ENCODE results near the gene KAT5.
"Not testable (repeated sequence)": the region's sequence is repeated elsewhere in the genome, so short reads cannot be mapped to it uniquely, and the experiment has no call there.

KAT5 gene

DNA sequence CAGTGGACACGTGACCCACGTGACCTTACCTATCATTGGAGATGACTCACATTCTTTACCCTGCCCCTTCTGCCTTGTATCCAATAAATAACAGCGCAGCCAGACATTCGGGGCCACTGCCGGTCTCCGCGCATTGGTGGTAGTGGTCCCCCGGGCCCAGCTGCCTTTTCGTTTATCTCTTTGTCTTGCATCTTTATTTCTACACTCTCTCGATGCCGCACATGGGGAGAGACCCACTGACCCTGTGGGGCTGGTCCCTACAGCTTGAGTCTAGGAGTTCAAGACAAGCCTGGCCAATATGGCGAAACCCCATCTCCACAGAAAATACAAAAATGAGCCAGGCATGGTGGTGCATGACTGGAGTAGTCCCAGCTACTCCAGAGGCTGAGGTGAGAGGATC lies 5.0 kb upstream of the KAT5 start:
- FAIRE-seq; DNase-seq (ENCODE audit: insufficient read length, low spot score): not testable (repeated sequence)

DNA sequence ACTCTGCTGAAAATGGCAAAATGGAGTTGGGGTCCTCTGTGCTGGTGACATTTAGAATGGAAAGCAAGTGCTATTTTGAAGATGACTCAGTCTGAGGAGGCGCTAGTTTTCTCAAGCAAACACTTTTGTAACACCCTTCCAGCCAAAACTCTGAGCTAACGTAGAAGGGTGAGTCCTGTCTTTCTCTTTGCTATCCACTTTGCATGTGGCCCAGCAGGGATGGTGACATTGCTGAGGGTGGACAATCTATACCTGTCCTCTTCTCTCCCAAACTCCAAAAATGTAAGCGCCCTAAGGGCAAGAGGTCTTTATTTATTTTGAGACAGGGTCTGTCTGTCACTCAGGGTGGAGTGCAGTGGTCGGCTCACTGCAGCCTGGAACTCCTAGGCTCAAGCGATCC lies 3.6 kb upstream of the KAT5 start:
- FAIRE-seq (no peak), DNase-seq (ENCODE audit: insufficient read length, low spot score) (no peak)

DNA sequence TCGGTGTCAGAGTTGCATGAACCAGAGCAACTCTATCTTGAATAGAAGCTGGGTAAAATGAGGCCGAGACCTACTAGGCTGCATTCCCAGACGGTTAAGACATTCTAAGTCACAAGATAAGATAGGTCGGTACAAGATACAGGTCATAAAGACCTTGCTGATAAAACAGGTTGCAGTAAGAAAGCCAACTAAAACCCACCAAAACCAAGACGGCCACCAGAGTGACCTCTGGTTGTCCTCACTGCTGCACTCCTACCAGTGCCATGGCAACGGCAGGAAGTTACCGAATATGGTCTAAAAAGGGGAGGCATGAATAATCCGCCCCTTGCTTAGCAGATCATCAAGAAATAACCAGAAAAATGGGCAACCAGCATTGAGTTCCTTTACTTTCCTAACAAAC lies 2.4 kb upstream of the KAT5 start:
- DNase-seq (ENCODE audit: insufficient read length, low spot score) (no peak), FAIRE-seq (no peak)

DNA sequence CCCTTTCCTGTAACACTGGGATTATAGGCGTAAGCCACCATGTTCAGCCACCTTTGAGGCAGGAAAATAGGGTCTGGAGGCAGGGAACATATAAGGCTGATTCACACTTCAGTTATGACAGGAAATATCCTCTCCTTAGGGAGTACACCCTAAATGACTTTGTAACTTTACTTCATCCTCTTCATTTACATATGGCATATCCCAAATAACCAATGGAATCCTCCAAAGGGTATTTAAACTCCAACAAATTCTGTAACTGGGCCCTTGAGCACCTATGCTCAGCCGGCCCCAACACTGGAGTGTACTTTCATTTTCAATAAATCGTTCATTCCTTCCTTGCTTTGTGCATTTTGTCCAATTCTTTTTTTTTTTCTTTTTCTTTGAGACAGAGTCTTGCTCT lies 1.6 kb upstream of the KAT5 start:
- no peak for DNase-seq (ENCODE audit: insufficient read length, low spot score)
- no peak for FAIRE-seq

DNA sequence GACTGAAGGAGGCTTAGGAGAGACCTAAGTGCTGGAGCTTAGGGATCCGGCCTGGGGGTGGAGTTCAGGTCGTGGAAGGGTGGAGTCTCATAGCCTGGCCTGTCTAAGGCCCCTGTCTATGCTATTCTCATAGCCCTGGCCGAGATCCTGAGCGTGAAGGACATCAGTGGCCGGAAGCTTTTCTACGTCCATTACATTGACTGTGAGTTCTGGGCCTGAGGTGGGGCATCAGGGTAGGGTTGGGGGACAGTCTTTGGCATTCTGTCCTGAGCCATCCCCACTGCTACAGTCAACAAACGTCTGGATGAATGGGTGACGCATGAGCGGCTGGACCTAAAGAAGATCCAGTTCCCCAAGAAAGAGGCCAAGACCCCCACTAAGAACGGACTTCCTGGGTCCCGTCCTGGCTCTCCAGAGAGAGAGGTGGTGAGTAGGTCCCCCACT lies 603 bp downstream of the KAT5 start:
- DNase-seq (ENCODE audit: insufficient read length, low spot score) (no peak), FAIRE-seq (no peak)

DNA sequence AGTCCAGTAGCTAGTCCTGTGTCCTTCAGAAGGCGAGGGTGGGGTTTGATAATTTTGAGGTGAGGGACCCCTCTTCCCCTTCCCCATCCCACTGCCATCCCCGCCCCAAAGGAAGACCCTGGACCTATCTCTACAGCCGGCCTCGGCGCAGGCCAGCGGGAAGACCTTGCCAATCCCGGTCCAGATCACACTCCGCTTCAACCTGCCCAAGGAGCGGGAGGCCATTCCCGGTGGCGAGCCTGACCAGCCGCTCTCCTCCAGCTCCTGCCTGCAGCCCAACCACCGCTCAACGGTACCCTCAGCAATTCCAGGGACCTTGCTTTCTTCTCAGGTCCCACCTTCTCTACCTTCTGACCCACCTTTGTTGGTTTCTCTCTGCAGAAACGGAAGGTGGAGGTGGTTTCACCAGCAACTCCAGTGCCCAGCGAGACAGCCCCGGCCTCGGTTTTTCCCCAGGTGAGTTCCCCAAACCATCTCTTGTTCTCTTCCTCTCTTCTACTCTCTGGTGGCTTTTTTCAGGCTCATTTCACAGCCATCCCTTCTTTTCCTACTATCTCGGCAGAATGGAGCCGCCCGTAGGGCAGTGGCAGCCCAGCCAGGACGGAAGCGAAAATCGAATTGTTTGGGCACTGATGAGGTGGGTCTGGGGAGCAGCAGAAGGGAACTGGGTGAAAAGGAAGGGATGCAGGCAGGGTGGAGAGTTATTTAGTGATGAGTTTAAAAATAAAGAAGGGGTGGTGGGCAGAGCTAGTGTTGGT lies 1.3 kb downstream of the KAT5 start:
- no peak for FAIRE-seq
- DNase-seq (ENCODE audit: insufficient read length, low spot score) = no peak

DNA sequence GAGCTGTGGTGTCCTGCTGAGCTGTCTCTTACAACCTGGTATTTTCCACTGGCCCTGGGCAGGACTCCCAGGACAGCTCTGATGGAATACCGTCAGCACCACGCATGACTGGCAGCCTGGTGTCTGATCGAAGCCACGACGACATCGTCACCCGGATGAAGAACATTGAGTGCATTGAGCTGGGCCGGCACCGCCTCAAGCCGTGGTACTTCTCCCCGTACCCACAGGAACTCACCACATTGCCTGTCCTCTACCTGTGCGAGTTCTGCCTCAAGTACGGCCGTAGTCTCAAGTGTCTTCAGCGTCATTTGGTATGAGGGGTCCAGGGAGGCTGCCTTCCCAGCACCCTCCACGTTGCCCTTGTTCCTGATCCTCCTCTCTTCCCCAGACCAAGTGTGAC lies 2.4 kb downstream of the KAT5 start:
- DNase-seq (ENCODE audit: insufficient read length, low spot score) = no peak
- peak; percentile 71 for FAIRE-seq

DNA sequence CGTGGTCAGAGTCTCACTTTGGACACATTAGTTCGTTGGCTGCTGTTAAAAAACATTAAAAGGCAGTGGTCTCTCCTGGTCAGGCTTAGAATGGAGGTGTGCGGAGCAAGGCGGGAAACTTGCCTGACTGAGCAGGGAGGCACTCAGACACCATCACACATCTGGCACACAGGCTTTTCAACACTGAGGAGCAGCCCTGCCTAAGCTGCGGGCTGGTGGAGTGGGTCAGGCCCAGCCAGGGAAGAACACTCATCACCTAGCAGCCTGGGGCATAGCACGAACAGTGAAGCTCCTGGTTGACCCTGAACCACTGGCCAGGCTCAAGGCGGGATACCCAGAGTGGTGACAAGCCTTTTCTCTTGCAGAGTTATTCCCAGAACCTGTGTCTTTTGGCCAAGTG lies 4.2 kb downstream of the KAT5 start:
- DNase-seq (ENCODE audit: insufficient read length, low spot score) = no peak
- FAIRE-seq = no peak

DNA sequence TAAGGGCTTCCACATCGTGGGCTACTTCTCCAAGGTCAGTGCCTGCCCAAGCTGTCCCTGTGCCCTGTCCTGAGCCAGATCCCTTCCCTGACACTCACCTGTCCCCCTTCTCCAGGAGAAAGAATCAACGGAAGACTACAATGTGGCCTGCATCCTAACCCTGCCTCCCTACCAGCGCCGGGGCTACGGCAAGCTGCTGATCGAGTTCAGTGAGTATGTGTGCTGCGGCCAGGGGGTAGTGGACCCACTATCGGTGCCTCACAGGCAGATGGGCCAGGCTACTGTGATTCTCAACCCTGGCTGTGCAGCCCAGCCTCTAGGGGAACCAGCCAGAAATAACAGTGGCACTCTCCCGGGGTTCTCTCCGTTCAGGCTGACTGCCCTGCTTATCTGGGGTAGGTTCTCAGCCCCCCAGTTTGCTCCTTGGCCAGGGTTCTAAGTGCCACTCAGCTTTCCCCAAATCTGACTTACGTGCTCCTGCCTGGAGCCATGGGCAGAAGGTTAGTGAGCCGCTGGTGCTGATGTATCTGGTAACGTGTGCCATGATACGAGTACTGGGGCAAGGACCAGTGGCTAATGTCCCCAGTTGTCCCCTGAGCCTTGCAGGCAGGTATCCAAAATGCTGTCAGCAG lies 4.8 kb downstream of the KAT5 start:
- peak; percentile 69 for FAIRE-seq
- DNase-seq (ENCODE audit: insufficient read length, low spot score) = no peak

DNA sequence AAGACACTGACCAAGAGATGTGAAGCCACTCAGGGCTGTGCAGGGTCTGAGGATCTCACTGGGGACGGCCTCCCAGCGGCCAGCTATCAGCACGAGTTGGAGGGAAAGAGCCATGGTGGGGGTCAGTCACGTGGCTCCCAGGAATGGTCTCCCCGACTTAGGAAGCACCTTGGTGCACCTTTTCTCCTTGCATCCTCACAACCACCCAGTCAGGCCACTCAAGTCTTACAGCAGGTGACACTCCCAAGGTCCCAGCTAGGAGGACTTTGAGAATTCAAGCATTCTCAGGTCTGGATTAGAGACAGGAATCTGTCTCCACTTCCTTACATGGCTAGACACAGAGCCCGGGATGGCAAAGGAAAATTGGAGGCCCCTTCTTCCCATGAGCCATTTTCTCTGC lies 5.9 kb downstream of the KAT5 start:
- DNase-seq (ENCODE audit: insufficient read length, low spot score) = no peak
- FAIRE-seq = no peak

DNA sequence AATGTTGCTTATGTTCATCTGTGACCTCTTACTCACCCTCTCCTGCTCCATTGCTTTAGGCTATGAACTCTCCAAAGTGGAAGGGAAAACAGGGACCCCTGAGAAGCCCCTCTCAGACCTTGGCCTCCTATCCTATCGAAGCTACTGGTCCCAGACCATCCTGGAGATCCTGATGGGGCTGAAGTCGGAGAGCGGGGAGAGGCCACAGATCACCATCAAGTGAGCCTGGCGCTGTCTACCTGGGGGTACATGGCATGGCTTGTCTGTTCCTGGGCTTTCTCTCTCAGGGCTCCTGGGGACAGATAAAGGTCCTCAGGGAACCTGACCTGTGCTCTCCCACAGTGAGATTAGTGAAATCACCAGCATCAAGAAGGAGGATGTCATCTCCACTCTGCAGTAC lies 6.5 kb downstream of the KAT5 start:
- no peak for DNase-seq (ENCODE audit: insufficient read length, low spot score)
- peak; percentile 13 for FAIRE-seq

DNA sequence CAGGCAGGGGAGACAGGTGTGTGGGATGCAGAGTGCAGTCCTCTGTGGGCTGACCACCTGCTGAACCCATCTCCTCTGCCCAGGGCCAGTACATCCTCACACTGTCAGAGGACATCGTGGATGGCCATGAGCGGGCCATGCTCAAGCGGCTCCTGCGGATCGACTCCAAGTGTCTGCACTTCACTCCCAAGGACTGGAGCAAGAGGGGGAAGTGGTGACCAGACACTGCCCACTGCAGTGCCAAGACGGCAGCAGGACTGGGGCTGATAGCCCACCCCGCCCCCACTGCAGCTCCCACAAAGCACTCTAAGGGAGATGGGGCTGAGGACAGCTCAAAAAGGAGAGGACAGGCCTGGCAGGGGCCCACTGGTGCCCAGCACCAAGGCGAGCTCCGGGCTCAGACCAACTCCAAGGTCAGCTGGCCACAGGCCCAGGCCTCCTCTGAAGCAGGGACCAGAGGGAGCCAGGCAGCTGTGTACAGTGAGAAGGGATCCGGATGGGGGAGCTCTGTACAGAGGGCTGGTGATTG lies 7.0 kb downstream of the KAT5 start:
- DNase-seq (ENCODE audit: insufficient read length, low spot score) (no peak), FAIRE-seq (peak; percentile 91)

DNA sequence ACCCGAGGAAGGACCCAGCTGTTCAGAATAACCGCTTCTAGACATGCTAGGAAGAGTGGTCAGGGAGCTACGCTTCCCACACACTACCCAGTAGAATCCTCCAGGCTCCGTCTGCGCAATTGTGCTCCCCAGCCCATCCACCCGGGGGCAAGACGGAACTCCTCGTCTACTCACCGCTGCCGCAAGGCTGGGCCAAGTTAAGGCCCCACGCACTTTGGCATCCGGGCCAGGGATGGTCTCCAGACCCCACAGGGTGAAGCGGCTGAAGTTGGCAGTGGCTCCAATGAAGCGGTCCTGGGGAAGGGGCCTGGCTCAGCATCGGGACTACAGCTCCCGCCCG lies 7.8 kb downstream of the KAT5 start:
- no peak for DNase-seq (ENCODE audit: insufficient read length, low spot score)
- FAIRE-seq = no peak

DNA sequence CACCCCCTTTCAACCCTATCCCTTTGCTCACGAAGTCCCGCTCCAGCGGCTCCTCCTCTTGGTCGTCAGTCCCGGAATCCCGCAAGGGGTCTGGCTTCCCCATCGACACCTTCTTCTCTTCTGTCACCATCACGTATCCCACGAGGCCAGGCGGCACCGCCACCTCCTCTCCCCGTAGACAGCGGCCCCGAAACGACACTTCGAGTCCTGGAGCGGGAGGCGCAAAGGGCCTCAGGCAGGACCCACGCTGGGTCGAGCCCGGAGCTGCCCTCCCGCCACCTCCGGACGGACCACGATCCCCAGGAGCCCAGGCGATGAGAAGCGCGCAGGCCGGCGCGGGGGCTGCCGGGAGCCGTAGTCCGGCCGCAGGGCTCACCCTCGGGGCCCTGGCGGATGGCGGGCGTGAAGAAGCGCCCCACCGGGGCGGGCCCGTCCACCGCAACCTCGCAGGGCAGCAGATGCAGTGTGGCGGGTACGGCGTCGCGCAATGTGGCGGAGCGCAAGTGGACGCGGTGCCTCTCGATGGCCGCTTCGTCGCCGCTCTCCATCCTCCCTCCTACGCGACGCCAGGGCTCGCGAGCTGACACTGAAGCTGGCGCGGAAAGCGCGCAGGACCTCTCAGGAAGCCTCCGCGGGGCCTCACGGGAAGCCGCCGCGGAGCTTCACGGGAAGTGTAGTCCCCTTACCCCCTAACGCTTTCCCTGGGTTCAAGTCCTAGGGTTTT lies 8.3 kb downstream of the KAT5 start, which contains the start of gene RNASEH2C:
Gene RNASEH2C (minus strand): TSS at position 588 of the 724 bp plus-strand sequence. CDS start 40 bp downstream, at position 548.
- FAIRE-seq (peak; percentile 97), DNase-seq (ENCODE audit: insufficient read length, low spot score) (peak; percentile 95)

DNA sequence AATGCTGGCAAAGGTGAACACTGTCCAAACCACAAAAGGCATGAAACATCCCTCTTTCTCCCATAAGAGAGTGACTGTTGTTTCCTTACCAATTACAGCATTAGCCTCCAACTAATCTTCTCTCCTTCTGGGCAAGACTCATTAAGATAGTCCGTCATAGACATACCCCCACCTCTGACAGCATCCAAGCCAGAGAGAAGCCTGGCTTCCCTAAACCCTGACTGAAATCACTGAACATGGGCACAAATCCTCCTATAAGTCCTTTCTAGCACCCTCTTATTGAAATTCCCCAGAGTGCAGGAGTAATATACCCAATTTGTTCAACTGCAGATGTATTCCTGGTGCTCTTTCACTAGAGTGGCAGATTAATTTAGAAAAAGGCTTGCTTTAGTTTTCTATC lies 10.2 kb downstream of the KAT5 start:
- FAIRE-seq = no peak

DNA sequence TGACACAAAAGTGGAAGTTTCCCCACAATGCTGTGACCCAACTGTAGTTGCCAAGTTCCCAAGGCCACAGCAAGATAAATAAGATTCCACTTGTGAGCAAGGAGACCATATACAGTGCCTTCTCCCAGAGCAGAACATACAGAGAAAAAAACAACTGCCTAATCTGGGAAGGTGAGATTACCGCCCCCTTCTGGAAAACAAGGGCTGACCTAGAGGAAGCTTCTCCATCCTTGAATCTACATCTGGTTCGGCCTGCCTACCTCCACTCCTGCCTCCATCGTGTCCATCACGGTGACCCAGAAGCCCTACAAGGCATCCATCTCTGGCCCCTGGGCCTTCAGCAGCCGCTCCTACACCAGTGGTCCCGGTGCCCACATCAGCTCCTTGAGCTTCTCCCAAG lies 14.6 kb downstream of the KAT5 start:
- FAIRE-seq (no peak), DNase-seq (ENCODE audit: insufficient read length, low spot score) (no peak)

More for the DNA sequence above, 10.2 kb downstream of the KAT5 start:
- DNase-seq (ENCODE audit: insufficient read length, low spot score) = no peak

DNA sequence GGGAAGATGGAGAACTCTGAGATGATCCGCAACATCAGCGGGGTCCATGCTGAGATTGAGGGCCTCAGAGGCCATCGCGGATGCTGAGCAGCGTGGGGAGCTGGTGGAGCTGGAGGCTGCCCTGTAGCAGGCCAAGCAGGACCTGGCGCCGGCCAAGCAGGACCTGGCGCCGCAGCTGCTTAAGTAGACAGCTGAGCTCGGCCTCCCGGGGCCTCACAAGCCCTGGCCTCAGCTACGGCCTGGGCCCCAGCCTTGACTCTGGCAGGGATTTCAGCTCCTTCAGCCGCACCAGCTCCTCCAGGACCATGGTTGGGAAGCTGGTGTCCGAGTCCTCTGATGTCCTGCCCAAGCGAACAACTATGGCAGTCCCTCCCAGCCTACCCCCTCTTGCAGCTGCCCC lies 15.8 kb downstream of the KAT5 start:
- DNase-seq (ENCODE audit: insufficient read length, low spot score) (no peak), FAIRE-seq (no peak)

DNA sequence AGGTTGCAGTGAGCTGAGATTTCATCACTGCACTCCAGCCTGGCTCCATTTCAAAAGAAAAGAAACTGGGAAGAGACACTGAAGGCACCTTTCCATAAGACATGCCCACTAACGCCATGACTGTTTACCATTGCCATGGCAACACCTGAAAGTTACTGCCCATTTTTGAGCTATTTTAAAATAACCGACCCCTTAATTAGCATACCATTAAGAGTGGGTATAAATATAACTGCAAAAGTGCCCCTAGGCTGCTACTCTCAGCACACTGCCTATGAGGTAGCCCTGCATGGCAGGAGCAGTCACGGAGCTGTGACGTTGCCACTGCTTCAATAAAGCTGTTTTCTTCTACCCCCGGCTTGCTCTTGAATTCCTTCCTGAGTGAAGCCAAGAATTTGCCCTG lies 18.4 kb downstream of the KAT5 start:
- DNase-seq (ENCODE audit: insufficient read length, low spot score) (no peak), FAIRE-seq (no peak)

DNA sequence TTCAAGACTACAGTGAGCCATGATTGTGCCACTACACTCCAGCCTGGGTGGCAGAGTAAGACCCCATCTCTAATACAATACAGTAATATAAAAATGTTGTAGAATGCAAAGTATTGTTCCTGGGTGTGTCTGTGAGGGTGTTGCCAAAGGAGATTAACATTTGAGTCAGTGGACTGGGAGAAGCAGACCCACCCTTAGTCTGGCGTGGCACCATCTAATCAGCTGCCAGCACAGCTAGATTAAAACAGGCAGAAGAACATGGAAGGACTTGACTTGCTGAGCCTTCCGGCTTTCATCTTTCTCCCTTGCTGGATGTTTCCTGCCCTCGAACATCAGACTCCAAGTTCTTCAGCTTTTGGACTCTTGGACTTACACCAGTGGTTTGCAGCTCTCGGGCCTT lies 23.1 kb downstream of the KAT5 start:
- DNase-seq (ENCODE audit: insufficient read length, low spot score); FAIRE-seq: not testable (repeated sequence)

DNA sequence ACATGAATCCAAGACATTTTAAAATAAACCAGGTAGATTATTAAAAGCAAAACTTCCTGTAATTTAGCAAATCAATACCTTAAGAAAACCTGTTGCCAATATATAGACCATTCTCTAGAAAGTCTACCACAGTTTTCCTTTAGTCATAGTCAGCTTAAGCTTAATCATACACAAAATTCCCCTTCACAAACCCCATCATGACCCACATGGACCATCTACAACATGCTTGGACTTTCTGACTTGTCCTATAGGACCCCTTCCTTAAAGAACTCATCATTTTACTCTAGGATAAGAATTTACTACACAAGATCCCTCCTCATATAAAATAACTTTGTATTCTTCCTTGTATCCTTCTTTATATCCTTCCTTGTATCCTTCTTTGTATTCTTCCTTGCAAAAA lies 24.8 kb downstream of the KAT5 start:
- no peak for DNase-seq (ENCODE audit: insufficient read length, low spot score)

DNA sequence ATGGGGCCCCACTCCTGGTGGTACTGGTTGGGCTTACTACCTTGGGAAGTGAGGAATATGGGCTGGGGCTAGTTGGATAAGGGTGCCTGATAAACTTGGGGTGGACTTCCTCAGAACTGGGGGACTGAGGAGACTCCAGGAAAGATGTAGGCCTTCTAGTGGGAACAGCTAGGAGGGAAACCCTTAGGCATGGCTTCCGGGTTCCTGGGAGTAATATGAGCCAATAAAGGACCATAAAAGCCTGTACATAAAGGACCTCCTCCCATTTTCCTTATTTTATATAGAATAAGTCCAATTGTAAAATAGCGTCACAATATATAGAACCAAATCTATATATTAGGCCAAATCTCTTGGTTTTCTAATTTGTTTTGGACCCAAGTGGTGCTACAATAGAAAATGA lies 27.0 kb downstream of the KAT5 start:
- DNase-seq (ENCODE audit: insufficient read length, low spot score) (no peak), FAIRE-seq (no peak)

More for the DNA sequence above, 24.8 kb downstream of the KAT5 start:
- FAIRE-seq = no peak

Measured in HTR-8/SVneo (cell line).